HG03139 (cell line): ENCODE measurements around the gene CEP170B.
"Not testable (repeated sequence)": the region's sequence is repeated elsewhere in the genome, so short reads cannot be mapped to it uniquely, and the experiment has no call there.

Experiments
- ATAC-seq: cut with Tn5 transposase; IDR thresholded peaks from one replicate; pipeline ENCODE4 v1.9.1; 2021; ENCODE audit not compliant: unreplicated experiment

Gene CEP170B

DNA sequence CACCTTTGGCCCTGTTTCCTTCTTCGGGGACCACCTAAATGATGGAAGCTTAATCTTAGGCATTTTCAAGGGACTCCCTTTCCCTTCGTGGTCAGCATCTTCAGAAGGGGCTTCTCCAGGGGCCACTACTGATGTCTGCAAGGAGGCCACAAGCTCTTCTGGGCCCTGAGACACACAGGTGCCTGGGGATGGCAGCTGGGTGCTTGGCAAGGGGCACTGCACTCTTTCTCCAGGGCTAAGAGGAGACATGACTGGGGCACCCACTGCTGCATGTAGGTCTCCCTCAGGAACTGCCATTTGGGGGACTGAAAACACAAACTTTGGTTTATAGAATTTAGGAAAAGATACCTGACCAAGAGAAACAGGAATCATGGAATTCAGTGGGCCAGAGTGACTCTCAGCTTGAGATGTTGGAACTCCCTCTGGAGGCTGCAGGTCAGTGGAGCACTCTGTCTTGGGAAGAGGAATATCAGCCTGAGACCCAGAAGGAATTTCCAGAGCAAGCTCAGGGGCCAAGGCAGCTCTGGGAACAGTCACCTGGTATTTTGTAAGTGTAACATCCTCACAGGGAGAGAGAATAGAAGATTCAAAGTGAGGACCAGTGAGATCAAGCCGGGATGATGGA is 75.6 kb downstream of the CEP170B start:
- no peak for ATAC-seq

- ATAC-seq = no peak
Measured at GRCh38 chr14:104941508-104942365, 76.7 kb downstream of the CEP170B start.

DNA sequence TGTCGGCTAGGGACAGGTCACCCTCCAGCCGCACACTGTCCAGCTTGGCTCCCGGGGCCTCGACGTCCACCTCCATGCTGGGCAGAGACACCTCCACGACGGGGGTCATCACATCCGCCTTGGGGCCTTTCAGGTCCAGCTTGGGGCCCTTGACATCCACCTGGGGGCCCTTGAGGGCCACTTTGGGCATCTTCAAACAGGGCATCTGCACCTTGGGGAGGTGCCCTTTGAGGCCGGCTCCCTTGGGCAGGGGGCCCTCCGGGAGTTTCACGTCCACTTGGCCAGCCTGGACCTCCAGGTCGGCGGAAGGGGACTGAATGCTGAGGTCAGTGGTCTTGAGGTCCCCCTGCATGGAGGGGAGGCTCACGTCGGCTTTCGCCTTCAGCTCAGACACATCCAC is 77.5 kb downstream of the CEP170B start:
- ATAC-seq = no peak

- ATAC-seq = not testable (repeated sequence)
Measured at GRCh38 chr14:104943216-104944015, 78.3 kb downstream of the CEP170B start.

- not testable (repeated sequence) for ATAC-seq
Measured at GRCh38 chr14:104944016-104944308, 78.9 kb downstream of the CEP170B start.

DNA sequence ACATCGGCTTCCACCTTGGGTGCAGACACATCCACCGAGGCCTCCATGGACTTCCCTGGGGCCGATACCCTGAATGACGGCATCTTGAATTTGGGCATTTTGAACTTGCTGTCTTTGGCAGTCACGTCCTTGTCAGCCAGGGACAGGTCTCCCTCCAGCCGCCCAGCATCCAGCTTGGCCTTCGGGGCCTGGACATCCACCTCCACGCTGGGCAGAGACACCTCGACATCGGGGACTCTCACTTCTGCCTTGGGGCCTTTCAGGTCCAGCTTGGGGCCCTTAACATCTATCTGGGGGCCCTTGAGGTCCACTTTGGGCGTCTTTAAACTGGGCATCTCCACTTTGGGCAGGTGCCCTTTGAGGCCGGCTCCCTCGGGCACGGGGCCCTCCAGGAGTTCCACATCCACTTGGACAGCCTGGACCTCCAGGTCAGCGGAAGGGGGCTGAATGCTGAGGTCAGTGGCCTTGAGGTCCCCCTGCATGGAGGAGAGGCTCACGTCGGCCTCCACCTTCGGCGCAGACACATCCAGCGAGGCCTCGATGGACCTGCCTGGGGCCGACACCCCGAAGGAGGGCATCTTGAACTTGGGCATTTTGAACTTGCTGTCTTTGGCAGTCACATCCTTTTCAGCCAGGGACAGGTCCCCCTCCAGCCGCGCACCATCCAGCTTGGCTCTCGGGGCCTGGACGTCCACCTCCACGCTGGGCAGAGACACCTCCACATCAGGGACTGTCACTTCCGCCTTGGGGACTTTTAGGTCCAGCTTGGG is 79.6 kb downstream of the CEP170B start:
- not testable (repeated sequence) for ATAC-seq

GRCh38 chr14:104945266-104945665 is 80.2 kb downstream of the CEP170B start:
- not testable (repeated sequence) for ATAC-seq
